ENCODE data around the gene LRRC9.
A peak's percentile ranks its signal among the peaks of the same experiment; 100 is the strongest.

DNA sequence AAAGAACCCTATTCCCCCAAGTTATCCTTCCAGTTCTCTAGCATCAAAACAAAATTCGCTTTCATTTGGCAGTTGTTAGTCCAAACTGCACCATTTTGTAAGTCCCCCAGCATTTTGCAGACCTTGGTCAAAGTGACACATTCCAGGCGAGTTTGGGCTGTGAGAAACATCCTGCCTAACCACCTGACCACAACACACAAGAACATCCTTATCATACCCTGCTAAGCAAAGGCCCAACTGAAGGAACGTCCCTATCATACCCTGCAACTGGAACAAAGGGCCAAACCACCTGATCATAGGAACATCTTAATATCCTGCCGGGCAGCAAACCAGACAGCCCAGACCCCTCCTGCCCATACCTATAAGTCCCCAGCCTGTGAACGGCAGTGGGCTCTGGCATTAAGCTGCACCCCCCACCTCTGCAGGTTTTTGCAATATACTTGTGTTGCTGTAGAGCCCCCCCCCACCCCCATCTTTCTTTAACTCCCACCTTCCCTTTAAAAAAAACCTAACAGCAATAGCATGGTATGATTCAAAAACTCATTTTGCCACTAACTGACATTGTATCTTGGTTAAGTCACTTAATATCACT, 174.5 kb downstream of the LRRC9 start:
- TF ChIP-seq, protein P1, sequence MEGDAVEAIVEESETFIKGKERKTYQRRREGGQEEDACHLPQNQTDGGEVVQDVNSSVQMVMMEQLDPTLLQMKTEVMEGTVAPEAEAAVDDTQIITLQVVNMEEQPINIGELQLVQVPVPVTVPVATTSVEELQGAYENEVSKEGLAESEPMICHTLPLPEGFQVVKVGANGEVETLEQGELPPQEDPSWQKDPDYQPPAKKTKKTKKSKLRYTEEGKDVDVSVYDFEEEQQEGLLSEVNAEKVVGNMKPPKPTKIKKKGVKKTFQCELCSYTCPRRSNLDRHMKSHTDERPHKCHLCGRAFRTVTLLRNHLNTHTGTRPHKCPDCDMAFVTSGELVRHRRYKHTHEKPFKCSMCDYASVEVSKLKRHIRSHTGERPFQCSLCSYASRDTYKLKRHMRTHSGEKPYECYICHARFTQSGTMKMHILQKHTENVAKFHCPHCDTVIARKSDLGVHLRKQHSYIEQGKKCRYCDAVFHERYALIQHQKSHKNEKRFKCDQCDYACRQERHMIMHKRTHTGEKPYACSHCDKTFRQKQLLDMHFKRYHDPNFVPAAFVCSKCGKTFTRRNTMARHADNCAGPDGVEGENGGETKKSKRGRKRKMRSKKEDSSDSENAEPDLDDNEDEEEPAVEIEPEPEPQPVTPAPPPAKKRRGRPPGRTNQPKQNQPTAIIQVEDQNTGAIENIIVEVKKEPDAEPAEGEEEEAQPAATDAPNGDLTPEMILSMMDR (tag by site-specific recombination; IDR thresholded peaks at IDR 0.05) = no peak
- TF ChIP-seq ZNF138 (tag by site-specific recombination; IDR thresholded peaks at IDR 0.05; ENCODE audit: borderline replicate concordance) = no peak
- no peak for TF ChIP-seq ZNF629 (tag by site-specific recombination; IDR thresholded peaks at IDR 0.05)
- no peak for TF ChIP-seq ZNF174 (tag by site-specific recombination; IDR thresholded peaks at IDR 0.05)
- TF ChIP-seq ZNF600 (tag by site-specific recombination; IDR thresholded peaks at IDR 0.05) = peak; percentile 37; the same call in 1 of the 2 replicates
- no peak for TF ChIP-seq KLF8 (tag by site-specific recombination; IDR thresholded peaks at IDR 0.05)
